ENCODE data around the gene TMEM117.
"Not testable (repeated sequence)": the region's sequence is repeated elsewhere in the genome, so short reads cannot be mapped to it uniquely, and the experiment has no call there.

The TMEM117 gene

GRCh38 chr12:44100264-44100663 lies 264.4 kb downstream of the TMEM117 start:
- DNase-seq (ENCODE audit: low spot score) = no peak

- DNase-seq (ENCODE audit: low spot score) = no peak
These were observed 265.6 kb downstream of the TMEM117 start for GRCh38 chr12:44101475-44101874.

GRCh38 chr12:44114906-44115305 lies 279.0 kb downstream of the TMEM117 start:
- DNase-seq (ENCODE audit: low spot score) = no peak

GRCh38 chr12:44117337-44117736 lies 281.5 kb downstream of the TMEM117 start:
- DNase-seq (ENCODE audit: low spot score) = no peak

- no peak for DNase-seq (ENCODE audit: low spot score)
These were observed 283.1 kb downstream of the TMEM117 start for GRCh38 chr12:44118946-44119345.

- DNase-seq (ENCODE audit: low spot score) = no peak
These were observed 290.9 kb downstream of the TMEM117 start for GRCh38 chr12:44126806-44127205.

- DNase-seq (ENCODE audit: low spot score) = no peak
These were observed 292.3 kb downstream of the TMEM117 start for GRCh38 chr12:44127966-44128710.

GRCh38 chr12:44143175-44143574 lies 307.3 kb downstream of the TMEM117 start:
- no peak for DNase-seq (ENCODE audit: low spot score)

GRCh38 chr12:44148936-44149335 lies 313.1 kb downstream of the TMEM117 start:
- DNase-seq (ENCODE audit: low spot score) = no peak

GRCh38 chr12:44154128-44154527 lies 318.2 kb downstream of the TMEM117 start:
- no peak for DNase-seq (ENCODE audit: low spot score)

GRCh38 chr12:44155358-44155757 lies 319.5 kb downstream of the TMEM117 start:
- no peak for DNase-seq (ENCODE audit: low spot score)

- DNase-seq (ENCODE audit: low spot score) = no peak
These were observed 321.5 kb downstream of the TMEM117 start for GRCh38 chr12:44157359-44157758.

GRCh38 chr12:44158746-44159145 lies 322.9 kb downstream of the TMEM117 start:
- no peak for DNase-seq (ENCODE audit: low spot score)

GRCh38 chr12:44159216-44159615 lies 323.3 kb downstream of the TMEM117 start:
- no peak for DNase-seq (ENCODE audit: low spot score)

- DNase-seq (ENCODE audit: low spot score) = no peak
These were observed 324.0 kb downstream of the TMEM117 start for GRCh38 chr12:44159862-44160261.

GRCh38 chr12:44162961-44163360 lies 327.1 kb downstream of the TMEM117 start:
- no peak for DNase-seq (ENCODE audit: low spot score)

GRCh38 chr12:44174053-44174452 lies 338.2 kb downstream of the TMEM117 start:
- DNase-seq (ENCODE audit: low spot score) = no peak

- no peak for DNase-seq (ENCODE audit: low spot score)
These were observed 348.8 kb downstream of the TMEM117 start for GRCh38 chr12:44184499-44185206.

- no peak for DNase-seq (ENCODE audit: low spot score)
These were observed 357.4 kb downstream of the TMEM117 start for GRCh38 chr12:44193281-44193680.

- not testable (repeated sequence) for DNase-seq (ENCODE audit: low spot score)
These were observed 359.8 kb downstream of the TMEM117 start for GRCh38 chr12:44195719-44196118.

- no peak for DNase-seq (ENCODE audit: low spot score)
These were observed 370.2 kb downstream of the TMEM117 start for GRCh38 chr12:44206045-44206444.

- no peak for DNase-seq (ENCODE audit: low spot score)
These were observed 381.4 kb downstream of the TMEM117 start for GRCh38 chr12:44217146-44217883.

GRCh38 chr12:44223736-44224135 lies 387.9 kb downstream of the TMEM117 start:
- DNase-seq (ENCODE audit: low spot score) = no peak

Measured in iPS-NIHi11 (cell line).